HFFc6 (cell line): ENCODE measurements around the gene ENOX2. TPM values are rescaled to one million over a fixed set of nuclear protein-coding genes. Genes with fewer than 3 reads are reported as not detected.

Experiments used
- DNase-seq: peaks from one replicate; pipeline ENCODE4 v3.0.0-alpha.2; 2018
- H3K27ac Mint-ChIP-seq: 2 replicates; pipeline ENCODE4 v1.8.0; 2020; ENCODE audit warnings: mild to moderate bottlenecking, mixed read lengths
- H3K27me3 Mint-ChIP-seq: 2 replicates; pipeline ENCODE4 v1.8.0; 2021; ENCODE audit warnings: mild to moderate bottlenecking, moderate library complexity, mixed read lengths; ENCODE audit not compliant: insufficient read depth
- H3K36me3 Mint-ChIP-seq: 2 replicates; pipeline ENCODE4 v1.8.0; 2021; ENCODE audit warnings: low read depth, mixed read lengths
- H3K4me1 Mint-ChIP-seq: 2 replicates; pipeline ENCODE4 v1.8.0; 2020; ENCODE audit warnings: low read depth, mixed read lengths
- H3K4me3 Mint-ChIP-seq: 2 replicates; pipeline ENCODE4 v1.8.0; 2020; ENCODE audit warnings: mild to moderate bottlenecking, moderate library complexity, mixed read lengths
- H3K9me3 Mint-ChIP-seq: 2 replicates; pipeline ENCODE4 v1.8.0; 2020; ENCODE audit warnings: mild to moderate bottlenecking, mixed read lengths
- CTCF ChIP-seq: fragments of 200-600 bp; sonication (generic); IDR thresholded peaks from 2 replicates; pipeline ENCODE4 v1.5.0; 2021; ENCODE audit warnings: antibody characterized with exemption, mild to moderate bottlenecking
- total RNA-seq, 6 experiments: library from RNA; stranded (reverse); fragmentation: NEBNext Ultra II Directional; extraction: Animal tissue kit (Norgen Biotek cat#: 25700); gene quantifications; 2 replicates in 1 of 6; 3 replicates in 5 of 6; pipeline ENCODE4 v1.2.3, GENCODE V29; 2021

ENOX2 gene
- total RNA-seq, 6 experiments from 2014 or later = 10.8 to 13.5 (median 11.9) TPM

GRCh38 chrX:130575831-130576389 lies 327.1 kb downstream of the ENOX2 start:
- Mint-ChIP-seq H3K27ac (no peak overlapping the region), H3K27me3 (peaks cover 2% of the 10 kb centered on the region; the same call in 1 of the 2 replicates), H3K36me3 (no peaks in the 10 kb centered on the region), H3K4me3 (no peak overlapping the region), H3K4me1 (no peaks in the 10 kb centered on the region), H3K9me3 (no peaks in the 10 kb centered on the region)
- DNase-seq = peak; percentile 20
- peak; percentile 79 for TF ChIP-seq CTCF

Other genes starting within 250 kb of the ENOX2 start
- not detected for gene ARHGAP36, start 155.1 kb upstream of the ENOX2 start, total RNA-seq